GM12873 (cell line): ENCODE results near the gene ZBP1.

Source experiments
- TF ChIP-seq, protein P1 (sequence below): IDR thresholded peaks from 2 replicates; pipeline ENCODE4 v1.5.1; 2012; ENCODE audit warnings: low read depth, mild to moderate bottlenecking, moderate library complexity, low read length, control low read depth; ENCODE audit not compliant: insufficient read depth; ENCODE audit errors: missing control alignments

Gene ZBP1

GRCh38 chr20:57578476-57579165, 41.6 kb downstream of the ZBP1 start:
- TF ChIP-seq, protein P1, sequence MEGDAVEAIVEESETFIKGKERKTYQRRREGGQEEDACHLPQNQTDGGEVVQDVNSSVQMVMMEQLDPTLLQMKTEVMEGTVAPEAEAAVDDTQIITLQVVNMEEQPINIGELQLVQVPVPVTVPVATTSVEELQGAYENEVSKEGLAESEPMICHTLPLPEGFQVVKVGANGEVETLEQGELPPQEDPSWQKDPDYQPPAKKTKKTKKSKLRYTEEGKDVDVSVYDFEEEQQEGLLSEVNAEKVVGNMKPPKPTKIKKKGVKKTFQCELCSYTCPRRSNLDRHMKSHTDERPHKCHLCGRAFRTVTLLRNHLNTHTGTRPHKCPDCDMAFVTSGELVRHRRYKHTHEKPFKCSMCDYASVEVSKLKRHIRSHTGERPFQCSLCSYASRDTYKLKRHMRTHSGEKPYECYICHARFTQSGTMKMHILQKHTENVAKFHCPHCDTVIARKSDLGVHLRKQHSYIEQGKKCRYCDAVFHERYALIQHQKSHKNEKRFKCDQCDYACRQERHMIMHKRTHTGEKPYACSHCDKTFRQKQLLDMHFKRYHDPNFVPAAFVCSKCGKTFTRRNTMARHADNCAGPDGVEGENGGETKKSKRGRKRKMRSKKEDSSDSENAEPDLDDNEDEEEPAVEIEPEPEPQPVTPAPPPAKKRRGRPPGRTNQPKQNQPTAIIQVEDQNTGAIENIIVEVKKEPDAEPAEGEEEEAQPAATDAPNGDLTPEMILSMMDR = no peak

- TF ChIP-seq, protein P1 = no peak
Measured at GRCh38 chr20:57577679-57578475, 42.3 kb downstream of the ZBP1 start.

DNA sequence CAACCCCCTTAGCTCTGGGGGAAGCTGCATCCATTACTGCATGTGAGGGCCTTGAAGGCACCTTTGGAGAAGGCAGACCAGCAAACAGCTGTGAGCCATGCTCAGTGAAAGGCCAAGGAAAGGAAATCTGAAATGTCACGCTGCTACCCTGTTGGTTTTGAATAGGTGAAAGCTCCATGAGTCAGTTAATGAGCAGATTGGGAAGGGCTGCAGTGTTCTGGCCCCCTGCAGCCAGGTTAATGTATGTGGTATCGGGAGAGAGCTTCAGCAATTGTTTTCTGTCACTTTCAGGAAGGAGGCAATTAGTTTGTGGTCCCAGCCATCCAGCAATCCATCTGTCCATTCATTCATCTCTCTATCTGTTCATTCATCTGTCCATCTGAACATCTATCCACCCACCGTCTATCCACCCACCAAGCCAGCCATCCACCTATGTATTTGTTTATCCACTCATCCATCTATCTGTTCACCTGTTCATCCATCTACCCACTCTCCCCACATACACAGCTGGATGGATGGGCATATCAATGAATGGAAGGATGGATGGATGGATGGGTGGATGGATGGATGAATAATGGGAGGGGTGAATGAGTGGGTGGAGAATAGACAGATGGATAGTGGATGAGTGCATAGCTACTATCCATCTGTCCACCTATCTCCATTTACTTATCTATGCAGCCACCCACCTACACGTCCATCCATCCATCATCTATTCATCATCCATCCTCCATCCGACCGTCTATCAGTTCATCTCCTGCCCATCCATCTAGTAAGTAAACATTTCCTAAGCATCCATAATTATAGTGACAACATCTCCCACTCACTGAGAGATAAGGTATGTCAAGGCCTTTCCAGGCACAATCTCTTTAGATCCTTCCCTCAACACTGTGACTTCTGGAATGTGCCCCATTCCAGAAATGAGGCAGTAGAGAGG, 43.3 kb downstream of the ZBP1 start:
- TF ChIP-seq, protein P1 = no peak

- TF ChIP-seq, protein P1 = no peak
Measured at GRCh38 chr20:57576002-57576401, 44.2 kb downstream of the ZBP1 start.

DNA sequence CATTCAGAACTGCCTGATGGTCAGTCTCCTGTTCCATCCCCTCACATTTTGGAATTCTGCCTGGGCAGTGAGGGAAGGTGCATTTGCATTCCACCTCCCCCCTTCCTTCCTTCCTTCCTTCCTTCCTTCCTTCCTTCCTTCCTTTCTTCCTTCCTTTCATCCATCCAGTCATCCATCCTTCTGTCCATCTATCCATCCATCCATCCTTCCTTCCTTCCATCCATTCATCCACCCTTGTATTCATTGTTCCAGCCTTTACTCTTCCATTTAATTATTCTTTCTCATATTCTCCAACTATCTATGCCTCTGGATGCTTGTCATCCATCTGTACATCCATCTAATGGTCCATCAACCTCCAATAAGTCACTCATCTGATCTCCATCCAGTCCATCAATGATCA, 45.3 kb downstream of the ZBP1 start:
- TF ChIP-seq, protein P1 = no peak

- TF ChIP-seq, protein P1 = peak; percentile 55
Measured at GRCh38 chr20:57573894-57574293, 46.3 kb downstream of the ZBP1 start.
